HG02840 (cell line): Measurements from ENCODE around the gene ZNF470.

Experiments used
- ATAC-seq: cut with Tn5 transposase; IDR thresholded peaks from one replicate; pipeline ENCODE4 v1.9.1; 2021; ENCODE audit warnings: mild to moderate bottlenecking, moderate library complexity, moderate number of reproducible peaks; ENCODE audit not compliant: unreplicated experiment, low FRiP score

ZNF470 gene

GRCh38 chr19:56603829-56604228 is 36.6 kb downstream of the ZNF470 start:
- ATAC-seq, result no peak

GRCh38 chr19:56608274-56608964 is 41.2 kb downstream of the ZNF470 start:
- no peak for ATAC-seq

- ATAC-seq, result no peak
Observed at GRCh38 chr19:56611288-56611687, 44.0 kb downstream of the ZNF470 start.

GRCh38 chr19:56612737-56613136 is 45.5 kb downstream of the ZNF470 start:
- no peak for ATAC-seq

GRCh38 chr19:56613639-56614038 is 46.4 kb downstream of the ZNF470 start:
- no peak for ATAC-seq

GRCh38 chr19:56617531-56617930 is 50.3 kb downstream of the ZNF470 start:
- no peak for ATAC-seq

GRCh38 chr19:56619121-56619520 is 51.9 kb downstream of the ZNF470 start:
- ATAC-seq, result no peak

- ATAC-seq, result no peak
Observed at GRCh38 chr19:56622374-56622773, 55.1 kb downstream of the ZNF470 start.

- ATAC-seq, result no peak
Observed at GRCh38 chr19:56623006-56623405, 55.7 kb downstream of the ZNF470 start.

- no peak for ATAC-seq
Observed at GRCh38 chr19:56625708-56626107, 58.4 kb downstream of the ZNF470 start.

- ATAC-seq, result no peak
Observed at GRCh38 chr19:56633021-56633420, 65.8 kb downstream of the ZNF470 start.

- ATAC-seq, result no peak
Observed at GRCh38 chr19:56637976-56638555, 70.8 kb downstream of the ZNF470 start.
